Measurements from ENCODE around the gene CDH4.

Gene CDH4

GRCh38 chr20:61731363-61732181 is 479.5 kb downstream of the CDH4 start:
- DNase-seq: no peak

GRCh38 chr20:61732511-61733210 is 480.6 kb downstream of the CDH4 start:
- DNase-seq: no peak

- DNase-seq: no peak
Observed at GRCh38 chr20:61733216-61733615, 481.2 kb downstream of the CDH4 start.

GRCh38 chr20:61733891-61734732 is 482.1 kb downstream of the CDH4 start:
- no peak for DNase-seq

GRCh38 chr20:61734733-61735502 is 482.9 kb downstream of the CDH4 start:
- DNase-seq: no peak

GRCh38 chr20:61735503-61735785 is 483.4 kb downstream of the CDH4 start:
- no peak for DNase-seq

- DNase-seq: no peak
Observed at GRCh38 chr20:61736001-61736635, 484.1 kb downstream of the CDH4 start.

- no peak for DNase-seq
Observed at GRCh38 chr20:61736751-61737310, 484.8 kb downstream of the CDH4 start.

- DNase-seq: no peak
Observed at GRCh38 chr20:61737346-61737745, 485.3 kb downstream of the CDH4 start.

GRCh38 chr20:61737812-61738443 is 485.9 kb downstream of the CDH4 start:
- no peak for DNase-seq

GRCh38 chr20:61738601-61739069 is 486.6 kb downstream of the CDH4 start:
- DNase-seq: no peak

GRCh38 chr20:61739086-61739831 is 487.2 kb downstream of the CDH4 start:
- DNase-seq: no peak

GRCh38 chr20:61739832-61740118 is 487.7 kb downstream of the CDH4 start:
- no peak for DNase-seq

- no peak for DNase-seq
Observed at GRCh38 chr20:61742097-61742825, 490.2 kb downstream of the CDH4 start.

GRCh38 chr20:61743606-61744005 is 491.5 kb downstream of the CDH4 start:
- no peak for DNase-seq

GRCh38 chr20:61744691-61745396 is 492.8 kb downstream of the CDH4 start:
- DNase-seq: no peak

GRCh38 chr20:61745397-61746146 is 493.5 kb downstream of the CDH4 start:
- DNase-seq: no peak

GRCh38 chr20:61746147-61746646 is 494.1 kb downstream of the CDH4 start:
- DNase-seq: no peak

Data from stimulated activated CD4-positive, alpha-beta T cell treated with anti-CD3 and anti-CD28 coated beads, Interleukin-4, amount 100 ng/mL, for 24 hours (primary cell).